IPS-20b (cell line): ENCODE measurements around the gene YTHDC2.
"Not testable (repeated sequence)": the region's sequence is repeated elsewhere in the genome, so short reads cannot be mapped to it uniquely, and the experiment has no call there.

ENCODE experiments used
- H3K27ac ChIP-seq: one replicate; pipeline ENCODE4 v1.5.1; 2013; ENCODE audit warnings: low read length
- H3K27me3 ChIP-seq: 2 replicates; pipeline ENCODE4 v1.6.1; 2013; ENCODE audit warnings: mild to moderate bottlenecking, low read length, inconsistent platforms; ENCODE audit not compliant: insufficient read depth
- H3K36me3 ChIP-seq: 2 replicates; pipeline ENCODE4 v1.6.1; 2013; ENCODE audit warnings: low read depth, mild to moderate bottlenecking, inconsistent platforms, low read length, moderate library complexity; ENCODE audit not compliant: insufficient read depth
- H3K4me1 ChIP-seq: 2 replicates; pipeline ENCODE4 v1.6.1; 2013; ENCODE audit warnings: mild to moderate bottlenecking, control low read depth, inconsistent platforms, low read length, moderate library complexity; ENCODE audit not compliant: insufficient read depth
- H3K4me3 ChIP-seq: 2 replicates; pipeline ENCODE4 v1.5.1; 2013; ENCODE audit warnings: mild to moderate bottlenecking, low read length, inconsistent platforms
- H3K9ac ChIP-seq: 2 replicates; pipeline ENCODE4 v1.6.1; 2013; ENCODE audit warnings: low read depth, mild to moderate bottlenecking, inconsistent platforms, low read length, moderate library complexity
- H3K9me3 ChIP-seq: 2 replicates; pipeline ENCODE4 v1.6.1; 2013; ENCODE audit warnings: mild to moderate bottlenecking, low read depth, low read length, inconsistent platforms; ENCODE audit not compliant: insufficient read depth

YTHDC2 gene

GRCh38 chr5:113569396-113569795 lies 55.9 kb downstream of the YTHDC2 start:
- Histone ChIP-seq H3K9ac (no peak overlapping the region), H3K27me3 (no peaks in the 10 kb centered on the region), H3K4me1 (no peaks in the 10 kb centered on the region), H3K9me3 (no peaks in the 10 kb centered on the region), H3K27ac (no peak overlapping the region), H3K36me3 (peaks cover 35% of the 10 kb centered on the region), H3K4me3 (no peak overlapping the region)

DNA sequence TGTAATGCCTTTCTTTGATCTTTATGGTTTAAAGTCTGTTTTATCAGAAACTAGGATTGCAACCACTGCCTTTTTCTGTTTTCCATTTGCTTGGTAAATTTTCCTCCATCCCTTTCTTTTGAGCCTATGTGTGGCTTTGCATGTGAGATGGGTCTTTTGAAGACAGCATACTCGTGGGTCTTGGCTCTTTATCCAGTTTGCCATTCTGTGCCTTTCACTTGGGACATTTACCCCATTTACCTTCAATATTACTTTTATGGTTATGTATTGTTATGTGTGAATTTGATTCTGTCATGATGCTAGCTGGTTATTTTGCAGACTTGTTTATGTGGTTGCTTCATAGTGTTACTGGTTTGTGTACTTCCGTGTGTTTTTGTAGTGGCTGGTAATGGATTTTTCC lies 59.2 kb downstream of the YTHDC2 start:
- Histone ChIP-seq H3K4me3 (no peak overlapping the region), H3K9me3 (no peaks in the 10 kb centered on the region), H3K9ac (no peak overlapping the region), H3K27me3 (no peaks in the 10 kb centered on the region), H3K27ac (no peak overlapping the region), H3K4me1 (no peaks in the 10 kb centered on the region), H3K36me3 (peaks cover 26% of the 10 kb centered on the region)

- H3K9ac ChIP-seq: no peak overlapping the region
- H3K4me1 ChIP-seq: no peaks in the 10 kb centered on the region
- H3K36me3 ChIP-seq: peaks cover 26% of the 10 kb centered on the region
- no peaks in the 10 kb centered on the region for H3K27me3 ChIP-seq
- no peak overlapping the region for H3K27ac ChIP-seq
- H3K4me3 ChIP-seq: no peak overlapping the region
- no peaks in the 10 kb centered on the region for H3K9me3 ChIP-seq
Observed at GRCh38 chr5:113574417-113574816, 60.9 kb downstream of the YTHDC2 start.

GRCh38 chr5:113575074-113575473 lies 61.6 kb downstream of the YTHDC2 start:
- Histone ChIP-seq H3K27ac (no peak overlapping the region), H3K36me3 (peaks cover 30% of the 10 kb centered on the region), H3K9ac (no peak overlapping the region)

GRCh38 chr5:113578091-113578490 lies 64.6 kb downstream of the YTHDC2 start:
- Histone ChIP-seq H3K27me3 (no peaks in the 10 kb centered on the region), H3K36me3 (peaks cover 21% of the 10 kb centered on the region), H3K9ac (no peak overlapping the region)

More at GRCh38 chr5:113575074-113575473, 61.6 kb downstream of the YTHDC2 start:
- no peak overlapping the region for H3K4me3 ChIP-seq
- H3K4me1 ChIP-seq: no peaks in the 10 kb centered on the region
- H3K27me3 ChIP-seq: no peaks in the 10 kb centered on the region
- no peaks in the 10 kb centered on the region for H3K9me3 ChIP-seq

DNA sequence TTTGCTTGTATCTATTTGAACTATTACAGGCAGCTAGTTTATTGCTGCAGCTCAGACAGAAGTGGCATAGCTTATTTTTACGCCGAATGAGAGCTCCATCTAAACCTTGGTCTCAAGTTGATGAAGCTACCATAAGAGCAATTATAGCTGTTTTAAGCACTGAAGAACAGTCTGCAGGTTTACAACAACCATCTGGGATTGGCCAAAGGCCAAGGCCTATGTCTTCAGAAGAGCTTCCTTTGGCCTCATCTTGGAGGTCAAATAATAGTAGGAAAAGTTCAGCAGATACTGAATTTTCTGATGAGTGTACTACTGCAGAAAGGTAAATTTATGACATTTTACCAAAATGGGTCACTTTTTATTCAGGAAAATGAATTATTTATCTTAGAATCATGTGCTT lies 67.9 kb downstream of the YTHDC2 start:
- no peak overlapping the region for H3K4me3 ChIP-seq
- H3K27me3 ChIP-seq: no peaks in the 10 kb centered on the region
- peaks cover 21% of the 10 kb centered on the region for H3K36me3 ChIP-seq
- no peak overlapping the region for H3K27ac ChIP-seq
- no peak overlapping the region for H3K9ac ChIP-seq
- no peaks in the 10 kb centered on the region for H3K9me3 ChIP-seq
- no peaks in the 10 kb centered on the region for H3K4me1 ChIP-seq

More at GRCh38 chr5:113578091-113578490, 64.6 kb downstream of the YTHDC2 start:
- Histone ChIP-seq H3K27ac (no peak overlapping the region), H3K4me3 (no peak overlapping the region), H3K4me1 (no peaks in the 10 kb centered on the region), H3K9me3 (no peaks in the 10 kb centered on the region)

DNA sequence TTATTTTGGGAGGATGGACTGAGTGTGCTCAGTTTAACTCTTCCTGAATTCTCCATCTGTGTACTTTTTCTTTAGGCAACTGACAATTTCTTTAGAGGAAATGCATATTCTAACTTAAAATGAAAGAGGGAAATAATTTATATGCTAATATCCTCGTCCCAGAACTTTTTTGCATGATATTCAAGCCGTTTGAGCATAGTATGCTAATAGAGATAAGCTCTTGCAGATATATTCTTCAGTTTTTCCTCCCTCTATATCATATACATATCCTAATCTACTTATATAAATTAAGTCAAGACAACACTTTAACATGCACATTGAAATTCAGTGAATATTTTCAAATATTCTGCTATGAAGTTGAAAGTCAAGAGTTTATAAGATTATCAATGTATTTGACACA lies 84.7 kb downstream of the YTHDC2 start:
- Histone ChIP-seq H3K27ac (no peak overlapping the region), H3K27me3 (no peaks in the 10 kb centered on the region), H3K4me3 (no peak overlapping the region), H3K36me3 (no peaks in the 10 kb centered on the region; the same call in 1 of the 2 replicates), H3K4me1 (peaks cover 10% of the 10 kb centered on the region), H3K9me3 (no peaks in the 10 kb centered on the region), H3K9ac (no peak overlapping the region)

GRCh38 chr5:113598926-113599325 lies 85.4 kb downstream of the YTHDC2 start:
- Histone ChIP-seq H3K4me3 (no peak overlapping the region), H3K4me1 (peaks cover 5% of the 10 kb centered on the region), H3K36me3 (no peaks in the 10 kb centered on the region), H3K27me3 (no peaks in the 10 kb centered on the region), H3K9ac (no peak overlapping the region), H3K27ac (no peak overlapping the region), H3K9me3 (no peaks in the 10 kb centered on the region)

DNA sequence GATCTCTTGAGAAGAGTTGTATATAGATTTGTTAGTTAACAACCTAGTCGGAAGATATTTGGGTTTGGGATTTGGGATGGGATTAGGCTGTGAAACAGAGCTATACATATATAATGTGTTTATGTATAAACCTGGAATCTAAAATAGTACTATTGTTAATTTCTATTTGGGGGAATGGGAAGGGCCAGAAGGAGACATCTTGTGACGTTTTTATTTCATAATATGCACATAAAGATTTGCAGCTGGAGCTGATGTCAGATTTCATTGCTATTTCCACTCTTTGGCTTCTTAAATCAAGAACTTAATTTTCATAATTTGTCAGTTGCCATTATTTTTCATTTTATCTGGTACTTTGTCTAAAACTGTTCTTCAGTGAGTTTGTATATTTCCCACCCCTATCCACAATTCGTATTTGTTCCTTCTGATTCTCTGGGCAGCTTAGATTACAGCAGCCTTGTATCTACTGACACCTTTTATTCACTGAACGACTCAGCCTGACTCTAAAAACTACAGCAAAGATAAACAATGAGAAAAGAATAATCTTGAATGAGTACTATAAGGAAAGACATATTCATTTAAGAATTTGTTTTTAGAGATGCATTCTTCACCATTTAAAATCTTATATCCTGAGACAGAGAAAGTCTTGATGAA lies 86.9 kb downstream of the YTHDC2 start:
- no peaks in the 10 kb centered on the region for H3K36me3 ChIP-seq
- H3K9me3 ChIP-seq: no peaks in the 10 kb centered on the region
- no peak overlapping the region for H3K27ac ChIP-seq

GRCh38 chr5:113601423-113601822 lies 87.9 kb downstream of the YTHDC2 start:
- H3K9ac ChIP-seq: no peak overlapping the region
- H3K27ac ChIP-seq: no peak overlapping the region
- no peak overlapping the region for H3K4me3 ChIP-seq
- no peaks in the 10 kb centered on the region for H3K27me3 ChIP-seq
- H3K4me1 ChIP-seq: peaks cover 5% of the 10 kb centered on the region
- H3K9me3 ChIP-seq: no peaks in the 10 kb centered on the region
- H3K36me3 ChIP-seq: no peaks in the 10 kb centered on the region

More for the DNA sequence above, 86.9 kb downstream of the YTHDC2 start:
- H3K4me3 ChIP-seq: no peak overlapping the region
- H3K9ac ChIP-seq: no peak overlapping the region
- H3K27me3 ChIP-seq: no peaks in the 10 kb centered on the region
- H3K4me1 ChIP-seq: peaks cover 5% of the 10 kb centered on the region

DNA sequence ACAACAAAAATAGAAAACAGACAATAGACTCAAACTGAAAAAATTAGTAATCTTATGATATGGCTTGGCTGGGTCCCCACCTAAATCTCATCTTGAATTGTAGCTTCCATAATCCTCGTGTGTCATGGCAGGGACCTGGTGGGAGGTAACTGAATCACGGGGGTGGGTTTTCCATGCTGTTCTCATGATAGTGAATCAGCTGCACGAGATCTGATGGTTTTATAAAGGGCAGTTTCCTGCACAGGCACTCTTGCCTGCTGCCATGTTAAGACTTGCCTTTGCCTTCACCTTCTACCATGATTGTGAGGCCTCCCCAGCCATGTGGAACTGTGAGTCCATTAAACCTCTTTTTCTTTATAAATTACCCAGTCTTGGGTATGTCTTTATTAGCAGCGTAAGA lies 89.8 kb downstream of the YTHDC2 start:
- not testable (repeated sequence) for H3K27ac ChIP-seq, H3K4me1 ChIP-seq, H3K27me3 ChIP-seq, H3K4me3 ChIP-seq, H3K36me3 ChIP-seq, H3K9ac ChIP-seq, H3K9me3 ChIP-seq

DNA sequence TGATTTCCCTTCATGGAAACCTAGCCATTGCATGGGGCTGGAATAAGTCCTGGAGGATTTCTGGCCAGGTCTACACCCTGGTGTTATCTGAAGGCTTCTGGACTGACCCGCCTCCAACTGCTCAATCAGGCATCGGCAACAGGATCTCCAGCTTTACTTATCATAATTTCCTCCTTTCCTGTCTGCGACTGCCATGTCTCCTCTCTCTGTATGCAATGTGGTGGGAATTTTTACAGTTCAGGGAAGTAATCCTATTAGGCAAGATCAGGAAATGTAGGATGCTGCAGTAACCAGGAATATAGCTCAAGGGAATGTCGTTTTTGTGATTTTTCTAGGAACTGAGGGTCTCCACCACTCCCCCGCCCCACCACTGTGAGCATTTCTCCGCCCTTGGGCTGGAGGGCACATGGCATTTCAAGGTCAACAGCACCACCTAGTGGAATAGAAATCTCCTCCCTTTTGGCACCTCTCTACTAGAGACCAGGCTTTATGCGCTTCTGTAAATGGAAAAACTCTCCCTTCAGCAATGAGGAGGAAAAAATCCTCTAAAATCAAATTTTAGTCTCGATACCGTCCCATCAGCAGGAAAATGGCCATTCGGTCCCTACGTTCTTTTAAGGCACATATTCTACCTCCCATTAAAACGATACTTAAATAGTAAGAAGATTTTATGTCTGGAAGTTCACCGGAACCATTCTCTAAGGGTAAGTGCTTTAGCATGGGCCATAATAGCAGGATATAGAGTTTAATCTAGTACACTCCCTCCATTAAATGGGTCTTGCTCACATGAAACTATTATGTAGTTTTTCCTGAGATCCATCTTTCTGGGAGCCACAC lies 93.0 kb downstream of the YTHDC2 start:
- Histone ChIP-seq H3K27me3 (no peaks in the 10 kb centered on the region), H3K9ac (no peak overlapping the region), H3K4me1 (no peaks in the 10 kb centered on the region), H3K4me3 (no peak overlapping the region), H3K36me3 (no peaks in the 10 kb centered on the region), H3K9me3 (peaks cover 8% of the 10 kb centered on the region), H3K27ac (no peak overlapping the region)
